Stimulated activated CD4-positive, alpha-beta T cell treated with anti-CD3 and anti-CD28 coated beads, Interleukin-1b, Interleukin-23, amount 100 ng/mL, for 48 hours (primary cell): ENCODE results near the gene MYH11.
A peak's percentile ranks its signal among the peaks of the same experiment; 100 is the strongest.
"Not testable (repeated sequence)": the region's sequence is repeated elsewhere in the genome, so short reads cannot be mapped to it uniquely, and the experiment has no call there.

Experiments used
- DNase-seq: peaks from one replicate; pipeline ENCODE4 v3.0.0-alpha.2; 2020

Gene MYH11

DNA sequence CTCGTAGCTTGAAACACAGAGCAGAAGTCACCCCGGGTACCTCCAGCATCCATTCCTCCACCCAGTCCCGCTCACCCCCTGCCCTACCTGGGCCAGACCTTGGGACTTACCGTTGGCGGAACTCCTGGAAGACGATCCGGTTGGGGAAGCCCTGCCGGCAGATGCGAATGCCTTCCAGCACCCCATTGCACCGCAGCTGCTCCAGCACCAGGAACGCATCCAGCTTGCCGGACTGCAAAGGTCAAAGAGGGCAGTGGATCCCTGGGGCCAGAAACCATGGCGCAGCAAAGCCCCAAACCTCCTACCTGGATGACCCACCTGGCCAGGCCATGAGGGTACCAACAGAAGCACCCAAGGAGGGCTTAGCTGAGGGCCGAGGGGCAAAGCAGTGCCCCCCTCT is 108.9 kb downstream of the MYH11 start:
- peak; percentile 3 for DNase-seq

- DNase-seq, result no peak
These were observed 110.5 kb downstream of the MYH11 start for GRCh38 chr16:15746332-15746731.

DNA sequence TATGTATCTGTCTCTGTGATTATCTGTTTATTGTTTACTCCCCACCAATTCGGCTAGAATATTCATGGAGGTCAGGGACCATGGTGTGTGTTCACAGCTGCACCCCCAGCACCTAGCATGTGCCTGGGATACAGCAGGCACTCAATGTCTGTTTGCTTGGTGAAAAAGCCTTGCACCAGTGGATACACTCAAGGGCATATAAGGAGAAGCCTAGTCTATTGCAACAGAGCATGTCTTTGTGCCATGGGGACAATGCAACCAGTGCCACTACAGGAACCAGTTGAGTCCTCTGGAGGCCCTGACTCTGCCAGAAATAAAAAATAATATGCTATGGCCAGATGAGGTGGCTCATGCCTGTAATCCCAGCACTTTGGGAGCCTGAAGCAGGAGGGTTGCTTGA is 113.2 kb downstream of the MYH11 start:
- DNase-seq, result no peak

DNA sequence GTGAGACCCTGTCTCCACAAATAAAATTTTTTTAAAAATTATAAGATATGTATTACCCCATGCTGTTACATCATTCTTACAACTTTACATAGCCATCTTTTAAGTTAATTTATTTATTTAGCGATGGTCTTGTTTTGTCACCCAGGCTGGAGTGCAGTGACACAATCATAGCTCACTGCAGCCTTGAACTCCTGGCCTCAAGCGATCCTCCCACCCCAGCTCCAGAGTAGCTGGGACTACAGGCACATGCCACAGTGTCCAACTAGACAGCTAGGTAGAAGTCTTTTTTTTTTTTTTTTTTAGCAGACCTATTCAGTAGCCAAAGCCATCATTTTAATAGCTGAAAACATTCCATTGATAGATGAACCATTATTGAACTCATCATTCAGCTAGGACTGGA is 114.1 kb downstream of the MYH11 start:
- DNase-seq, result no peak

GRCh38 chr16:15741207-15741871 is 115.5 kb downstream of the MYH11 start:
- DNase-seq, result no peak

DNA sequence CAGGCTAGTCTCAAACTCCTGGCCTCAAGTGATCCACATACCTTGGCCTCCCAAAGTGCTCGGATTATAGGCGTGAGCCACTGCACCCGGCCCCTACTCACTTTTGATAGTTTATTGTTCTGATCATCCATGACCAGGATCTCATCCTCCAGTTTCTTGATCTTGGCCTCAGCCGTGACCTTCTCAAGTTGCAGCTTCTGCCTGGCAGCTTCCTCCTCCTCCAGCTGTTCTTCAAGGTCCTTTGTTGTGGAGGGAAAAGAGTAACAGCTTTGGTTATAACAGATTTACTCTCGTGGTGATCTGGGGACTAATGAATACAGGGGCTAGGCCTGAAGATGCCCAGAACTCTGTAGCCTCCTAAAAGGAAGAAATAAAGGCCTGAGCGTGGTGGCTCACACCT is 116.9 kb downstream of the MYH11 start:
- no peak for DNase-seq

DNA sequence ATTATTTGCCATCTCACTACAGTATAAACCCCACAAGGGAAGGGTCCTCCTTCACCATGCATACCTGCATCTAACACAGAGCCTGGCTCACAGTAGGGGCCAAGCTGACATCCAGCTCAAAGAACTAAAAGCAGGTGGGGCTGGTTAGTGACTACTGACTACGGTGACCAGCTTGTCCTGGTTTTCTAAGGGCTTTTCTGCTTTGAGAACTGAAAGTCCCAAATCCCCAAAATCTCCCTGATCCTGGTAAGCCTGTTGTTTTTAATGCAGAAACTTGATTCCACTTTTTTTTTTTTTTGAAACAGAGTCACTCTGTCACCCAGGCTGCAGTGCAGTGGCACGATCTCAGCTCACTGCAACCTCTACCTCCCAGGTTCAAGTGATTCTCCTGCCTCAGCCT is 117.4 kb downstream of the MYH11 start:
- DNase-seq, result no peak

DNA sequence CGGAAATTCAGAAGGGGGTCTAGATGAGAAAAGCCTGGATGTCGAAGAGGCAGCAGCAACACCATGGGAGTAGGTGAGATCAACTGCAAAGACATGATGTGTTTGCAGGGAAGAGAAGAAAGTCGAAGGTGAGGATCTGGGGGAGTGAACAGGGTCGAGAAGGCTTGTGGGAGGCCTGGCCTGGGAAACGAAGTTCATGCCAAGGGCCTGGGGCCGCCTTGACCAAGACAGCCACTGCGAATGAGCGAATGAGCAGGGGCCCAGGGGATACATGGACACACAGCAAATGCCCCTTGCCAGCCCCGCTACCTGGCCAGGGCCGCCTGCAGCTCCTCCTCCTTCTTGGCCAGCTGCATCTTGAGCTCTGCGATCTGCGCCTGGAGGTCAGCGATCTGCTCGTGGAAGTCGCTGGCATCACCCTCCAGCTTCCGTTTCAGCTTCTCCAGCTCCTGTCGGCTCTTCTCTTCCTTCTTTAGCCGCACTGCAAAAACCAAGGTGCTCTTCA is 119.6 kb downstream of the MYH11 start:
- DNase-seq, result no peak

DNA sequence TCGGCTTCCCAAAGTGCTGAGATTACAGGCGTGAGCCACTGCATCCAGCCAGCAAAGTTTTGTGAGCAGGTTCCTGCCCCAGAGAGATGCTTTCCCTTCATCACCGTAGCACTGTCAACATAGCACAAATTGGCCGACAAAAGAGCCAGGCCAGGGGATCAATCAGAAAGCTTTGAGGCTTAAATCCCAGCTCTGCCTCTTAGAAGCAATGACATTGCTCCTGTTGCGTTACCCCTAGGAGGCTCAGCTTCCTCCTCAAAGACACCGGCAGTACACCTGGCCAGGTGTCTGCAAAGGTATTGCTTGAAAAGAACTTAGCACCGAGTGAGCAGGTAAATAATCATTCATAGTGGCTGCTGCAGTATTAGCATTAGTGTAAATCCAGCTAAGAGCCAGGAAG is 120.3 kb downstream of the MYH11 start:
- no peak for DNase-seq

DNA sequence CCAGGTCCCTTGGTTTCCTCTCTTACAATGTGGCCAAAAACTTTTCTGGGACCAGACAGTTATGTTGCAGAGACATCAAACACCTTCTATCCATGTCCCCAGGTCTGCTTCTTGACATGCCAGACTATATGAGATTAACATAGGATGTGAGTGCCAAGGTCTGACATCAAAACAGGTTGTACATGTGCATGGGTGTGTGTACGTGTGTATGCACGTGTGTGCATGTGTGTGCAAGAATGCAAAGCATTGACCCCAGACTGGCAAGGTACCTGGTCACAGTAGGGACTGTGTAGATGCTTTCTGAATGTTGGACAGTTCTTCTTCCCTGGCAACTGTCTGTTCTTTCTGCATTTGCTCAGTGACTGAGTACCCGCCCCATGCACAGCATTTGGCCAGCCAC is 121.2 kb downstream of the MYH11 start:
- DNase-seq, result no peak

- DNase-seq, result no peak
These were observed 124.4 kb downstream of the MYH11 start for GRCh38 chr16:15732416-15732815.

DNA sequence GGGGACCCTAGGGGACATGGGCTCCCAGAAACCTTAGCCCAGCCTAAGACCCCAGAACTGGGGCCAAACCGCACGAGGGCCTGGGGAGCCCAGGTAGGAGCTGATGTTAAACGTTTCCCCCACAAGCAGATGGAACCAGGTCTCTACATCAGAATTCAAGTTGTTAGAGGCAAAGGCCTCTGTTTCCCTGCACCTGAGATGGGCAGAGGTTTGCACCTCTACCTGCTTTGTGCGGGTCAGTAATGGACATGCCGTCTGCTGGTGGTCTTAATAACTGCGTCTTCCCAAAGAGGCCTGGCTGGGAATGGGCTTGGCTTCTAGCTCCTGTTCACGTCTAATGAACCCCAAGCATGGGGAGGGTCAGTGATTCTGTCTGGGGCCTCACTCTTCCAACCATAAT is 127.7 kb downstream of the MYH11 start:
- no peak for DNase-seq

DNA sequence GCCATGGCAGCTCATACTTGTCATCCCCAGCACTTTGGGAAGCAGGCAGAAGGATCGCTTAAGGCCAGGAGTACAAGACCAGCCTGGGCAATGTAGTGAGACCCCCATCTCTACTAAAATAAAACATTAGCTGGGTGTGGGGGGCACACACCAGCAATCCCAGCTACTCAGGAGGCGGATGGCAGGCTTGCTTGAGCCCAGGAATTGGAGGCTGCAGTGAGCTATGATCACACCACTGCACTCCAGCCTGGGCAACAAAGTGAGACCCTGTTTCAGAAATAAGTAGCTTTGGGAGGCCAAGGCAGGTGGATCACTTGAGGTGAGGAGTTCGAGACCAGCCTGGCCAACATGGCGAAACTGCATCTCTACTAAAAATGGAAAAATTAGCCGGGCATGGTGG is 129.1 kb downstream of the MYH11 start:
- not testable (repeated sequence) for DNase-seq

DNA sequence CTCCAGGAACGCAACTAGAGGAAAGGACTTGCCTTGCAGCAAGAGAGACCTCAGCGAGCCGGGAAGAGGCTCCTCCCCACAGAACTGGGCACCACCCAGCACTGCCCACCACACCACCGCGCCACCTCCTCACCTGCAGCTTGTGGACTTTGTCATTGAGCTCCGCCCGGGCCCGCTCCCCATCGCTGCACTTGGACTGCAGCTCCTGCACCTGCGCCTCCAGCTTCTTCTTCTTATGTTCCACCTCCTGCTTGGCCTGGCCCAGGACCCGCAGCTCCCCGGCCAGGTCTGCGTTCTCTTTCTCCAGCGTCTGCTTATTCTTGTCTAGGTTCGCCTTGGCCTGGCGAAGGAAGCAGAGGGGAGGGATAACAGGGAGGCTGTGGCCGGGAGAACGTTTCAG is 130.1 kb downstream of the MYH11 start:
- no peak for DNase-seq

GRCh38 chr16:15725641-15726240 is 131.1 kb downstream of the MYH11 start:
- DNase-seq, result no peak

DNA sequence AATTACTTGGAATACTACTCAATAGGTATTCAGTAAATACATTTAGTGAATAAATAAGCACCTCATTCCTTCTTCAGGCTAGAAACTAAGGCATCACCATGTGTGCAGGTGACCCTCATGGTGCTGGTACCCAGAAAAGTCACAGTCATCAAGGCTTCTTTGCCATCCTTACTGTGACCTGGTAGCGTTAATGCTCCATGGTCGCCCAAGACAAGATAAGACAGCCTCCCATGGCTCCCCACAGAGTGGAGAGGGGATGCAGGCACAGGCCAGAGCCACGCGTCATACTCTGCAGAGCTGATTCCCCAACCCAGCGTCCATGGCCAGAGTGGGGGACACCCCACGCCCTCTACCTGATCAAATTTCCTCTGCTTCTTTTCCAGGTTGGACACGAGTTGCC is 133.0 kb downstream of the MYH11 start:
- no peak for DNase-seq

GRCh38 chr16:15721018-15721417 is 135.8 kb downstream of the MYH11 start:
- no peak for DNase-seq

DNA sequence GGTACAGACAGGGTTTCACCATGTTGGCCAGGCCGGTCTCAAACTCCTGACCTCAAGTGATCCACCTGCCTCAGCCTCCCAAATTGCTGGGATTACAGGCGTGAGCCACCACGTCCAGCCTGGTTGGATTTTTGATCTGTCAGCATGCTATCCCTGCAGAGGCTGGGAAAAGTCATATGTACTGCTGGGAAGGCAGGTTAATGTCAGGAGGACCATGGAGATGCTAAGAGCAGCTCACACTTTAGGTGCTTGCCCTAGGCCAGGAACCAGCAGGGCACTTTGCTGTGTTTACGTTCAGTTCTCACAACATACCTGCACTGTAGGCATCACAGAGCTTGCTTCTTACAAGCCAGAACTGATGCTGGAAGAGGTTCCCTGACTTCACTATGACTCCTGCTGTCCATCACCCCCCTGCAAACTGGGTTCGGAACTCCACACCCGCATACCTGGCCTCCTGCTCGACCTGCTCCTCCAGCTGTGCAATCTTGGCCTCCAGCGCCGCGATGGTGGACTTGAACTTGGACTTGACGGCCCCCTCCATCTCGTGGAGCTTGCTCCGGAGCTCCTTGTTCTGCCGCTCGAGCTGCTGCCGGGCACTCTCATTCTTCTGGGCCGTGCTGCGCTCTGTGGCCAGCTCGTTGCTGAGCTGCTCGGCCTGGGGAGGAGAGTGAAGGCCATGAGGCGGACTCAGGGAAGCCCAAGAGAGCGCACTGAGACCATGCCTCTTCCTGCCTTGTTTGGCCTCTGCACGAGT is 140.0 kb downstream of the MYH11 start:
- DNase-seq, result no peak

- DNase-seq, result no peak
These were observed 141.6 kb downstream of the MYH11 start for GRCh38 chr16:15715221-15715620.

- DNase-seq, result no peak
These were observed 142.2 kb downstream of the MYH11 start for GRCh38 chr16:15714393-15715172.

DNA sequence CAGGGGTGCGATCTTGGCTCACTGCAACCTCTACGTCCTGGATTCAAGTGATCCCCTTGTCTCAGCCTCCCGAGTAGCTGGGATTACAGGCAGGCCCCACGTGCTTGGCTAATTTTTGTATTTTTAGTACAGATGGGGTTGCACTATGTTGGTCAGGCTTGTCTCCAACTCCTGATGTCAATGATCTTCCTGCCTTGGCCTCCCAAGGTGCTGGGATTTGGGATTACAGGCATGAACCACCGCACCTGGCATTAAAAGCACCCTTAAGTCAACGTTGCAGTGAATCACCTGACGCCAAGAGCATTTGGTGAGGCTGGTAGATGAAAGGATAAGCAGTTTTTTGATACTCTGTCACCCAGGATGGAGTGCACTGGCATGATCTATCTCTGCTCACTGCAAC is 147.8 kb downstream of the MYH11 start:
- DNase-seq, result no peak

- DNase-seq, result no peak
These were observed 148.7 kb downstream of the MYH11 start for GRCh38 chr16:15708096-15708495.

GRCh38 chr16:15707332-15707731 is 149.5 kb downstream of the MYH11 start:
- no peak for DNase-seq
